ENCODE data around the gene DENND2C.
A peak's percentile ranks its signal among the peaks of the same experiment; 100 is the strongest.

The DENND2C gene

GRCh38 chr1:114669562-114670082 is at the start of gene DENND2C:
Gene DENND2C, minus strand, starts transcription at chr1:114670049. Its CDS starts 44,065 bp downstream, at chr1:114625984.
- no peak for DNase-seq

- no peak for DNase-seq
These were observed 49.6 kb upstream of the DENND2C start for GRCh38 chr1:114719424-114719787.

GRCh38 chr1:114718661-114719423 is 49.0 kb upstream of the DENND2C start:
- DNase-seq: no peak

GRCh38 chr1:114716304-114717170 is 46.7 kb upstream of the DENND2C start, which contains the start of gene NRAS:
Gene NRAS, minus strand, starts transcription at chr1:114716771. Its CDS starts 611 bp downstream, at chr1:114716160.
- peak; percentile 93 for DNase-seq

GRCh38 chr1:114715952-114716303 is 46.1 kb upstream of the DENND2C start:
- no peak for DNase-seq

GRCh38 chr1:114712977-114713376 is 43.1 kb upstream of the DENND2C start:
- DNase-seq: no peak

- DNase-seq: no peak
These were observed 40.5 kb upstream of the DENND2C start for GRCh38 chr1:114710360-114710759.

GRCh38 chr1:114707604-114708003 is 37.8 kb upstream of the DENND2C start:
- no peak for DNase-seq

GRCh38 chr1:114703242-114703641 is 33.4 kb upstream of the DENND2C start:
- peak; percentile 15 for DNase-seq

GRCh38 chr1:114702737-114703136 is 32.9 kb upstream of the DENND2C start:
- no peak for DNase-seq

GRCh38 chr1:114701931-114702330 is 32.1 kb upstream of the DENND2C start:
- DNase-seq: no peak

GRCh38 chr1:114700036-114700600 is 30.3 kb upstream of the DENND2C start:
- DNase-seq: no peak

- no peak for DNase-seq
These were observed 27.0 kb upstream of the DENND2C start for GRCh38 chr1:114696810-114697209.

GRCh38 chr1:114695430-114696058 is 25.7 kb upstream of the DENND2C start, which contains the start of gene AMPD1:
Gene AMPD1, minus strand, starts transcription at chr1:114695546. Its CDS starts 75 bp downstream, at chr1:114695471.
- peak; percentile 30 for DNase-seq

- no peak for DNase-seq
These were observed 24.9 kb upstream of the DENND2C start for GRCh38 chr1:114694540-114695310.

- DNase-seq: no peak
These were observed 23.1 kb upstream of the DENND2C start for GRCh38 chr1:114692947-114693346.

- DNase-seq: no peak
These were observed 21.2 kb upstream of the DENND2C start for GRCh38 chr1:114691061-114691460.

GRCh38 chr1:114690148-114690547 is 20.3 kb upstream of the DENND2C start:
- DNase-seq: no peak

GRCh38 chr1:114688526-114688925 is 18.7 kb upstream of the DENND2C start:
- DNase-seq: no peak

GRCh38 chr1:114685851-114686250 is 16.0 kb upstream of the DENND2C start:
- no peak for DNase-seq

- DNase-seq: no peak
These were observed 7.8 kb upstream of the DENND2C start for GRCh38 chr1:114677691-114678090.

GRCh38 chr1:114676115-114676514 is 6.3 kb upstream of the DENND2C start:
- DNase-seq: no peak
